Parathyroid adenoma (tissue), 2 donors: ENCODE results near the gene CCDC88A.

Experiments used
- H2AFZ ChIP-seq: fragments of 300-600 bp; sonication (generic); one replicate; pipeline ENCODE4 v1.7.0; 2017; ENCODE audit warnings: antibody characterized with exemption, mild to moderate bottlenecking
- H3K27ac ChIP-seq: fragments of 300-600 bp; sonication (generic); one replicate; pipeline ENCODE4 v1.7.0; 2017
- H3K27me3 ChIP-seq: fragments of 300-600 bp; sonication (generic); one replicate; pipeline ENCODE4 v1.7.0; 2017; ENCODE audit warnings: low read length; ENCODE audit not compliant: control insufficient read depth, insufficient read depth
- H3K36me3 ChIP-seq: fragments of 300-600 bp; sonication (generic); one replicate; pipeline ENCODE4 v1.7.0; 2017; ENCODE audit warnings: low read length; ENCODE audit not compliant: control insufficient read depth, insufficient read depth
- H3K4me1 ChIP-seq: fragments of 300-600 bp; sonication (generic); one replicate; pipeline ENCODE4 v1.7.0; 2017; ENCODE audit warnings: control low read depth
- H3K4me2 ChIP-seq: fragments of 300-600 bp; sonication (generic); one replicate; pipeline ENCODE4 v1.7.0; 2017; ENCODE audit warnings: low read length
- H3K4me3 ChIP-seq: fragments of 300-600 bp; sonication (generic); one replicate; pipeline ENCODE4 v1.7.0; 2017; ENCODE audit warnings: low read depth, low read length
- H3K79me2 ChIP-seq: fragments of 300-600 bp; sonication (generic); one replicate; pipeline ENCODE4 v1.7.0; 2017; ENCODE audit warnings: control low read depth
- H3K9ac ChIP-seq: fragments of 300-600 bp; sonication (generic); one replicate; pipeline ENCODE4 v1.7.0; 2017; ENCODE audit warnings: mild to moderate bottlenecking
- H3K9me3 ChIP-seq: fragments of 300-600 bp; sonication (generic); one replicate; pipeline ENCODE4 v1.7.0; 2017; ENCODE audit warnings: low read length; ENCODE audit not compliant: control insufficient read depth
- TF ChIP-seq, protein P1 (sequence below): fragments of 300-600 bp; sonication (generic); IDR thresholded peaks from one replicate; pipeline ENCODE4 v1.7.0; 2017; ENCODE audit warnings: antibody characterized with exemption, mild to moderate bottlenecking
- donor health status: primary hyperparathyroidism.

The CCDC88A gene

DNA sequence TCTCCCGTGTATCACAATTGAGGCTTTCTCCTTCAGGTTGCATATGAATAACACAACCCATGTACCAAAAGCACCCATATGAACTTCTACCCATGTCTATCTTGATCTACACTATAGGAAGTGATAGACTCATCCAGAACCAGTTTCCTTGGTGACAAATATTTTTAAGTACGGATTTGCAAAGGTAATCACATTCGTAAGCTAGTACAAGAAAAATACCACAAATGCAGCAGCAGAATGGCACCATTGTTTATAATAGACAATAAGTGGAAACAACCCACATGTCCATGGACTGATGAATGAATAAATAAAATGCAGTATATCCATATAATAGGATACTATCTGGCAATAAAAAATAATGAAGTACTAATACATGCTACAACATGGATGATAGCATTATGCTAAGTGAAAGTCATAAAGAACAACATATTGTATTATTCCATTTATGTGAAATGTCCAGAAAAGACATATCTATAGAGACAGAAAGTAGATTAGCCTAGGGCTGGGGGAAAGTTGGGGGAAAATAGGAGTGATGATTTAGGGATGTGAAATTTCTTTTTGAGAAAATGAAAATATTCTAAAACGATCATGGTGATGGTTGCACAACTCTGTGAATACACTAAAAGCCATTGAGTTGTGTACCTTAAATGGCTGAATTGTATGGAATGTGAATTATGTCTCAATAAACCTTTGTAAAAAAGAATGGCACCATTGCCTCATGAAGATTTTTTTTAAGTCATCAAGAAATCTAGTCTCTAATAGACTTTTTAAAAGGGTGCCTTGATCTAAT is 3.4 kb upstream of the CCDC88A start:
- no peak overlapping the region for H3K27ac ChIP-seq
- H3K36me3 ChIP-seq, result no peaks in the 10 kb centered on the region
- no peaks in the 10 kb centered on the region for H3K9me3 ChIP-seq
- H3K4me2 ChIP-seq, result no peak overlapping the region
- no peaks in the 10 kb centered on the region for H3K27me3 ChIP-seq
- H2AFZ ChIP-seq, result no peak overlapping the region
- H3K9ac ChIP-seq, result no peak overlapping the region
- TF ChIP-seq, protein P1, sequence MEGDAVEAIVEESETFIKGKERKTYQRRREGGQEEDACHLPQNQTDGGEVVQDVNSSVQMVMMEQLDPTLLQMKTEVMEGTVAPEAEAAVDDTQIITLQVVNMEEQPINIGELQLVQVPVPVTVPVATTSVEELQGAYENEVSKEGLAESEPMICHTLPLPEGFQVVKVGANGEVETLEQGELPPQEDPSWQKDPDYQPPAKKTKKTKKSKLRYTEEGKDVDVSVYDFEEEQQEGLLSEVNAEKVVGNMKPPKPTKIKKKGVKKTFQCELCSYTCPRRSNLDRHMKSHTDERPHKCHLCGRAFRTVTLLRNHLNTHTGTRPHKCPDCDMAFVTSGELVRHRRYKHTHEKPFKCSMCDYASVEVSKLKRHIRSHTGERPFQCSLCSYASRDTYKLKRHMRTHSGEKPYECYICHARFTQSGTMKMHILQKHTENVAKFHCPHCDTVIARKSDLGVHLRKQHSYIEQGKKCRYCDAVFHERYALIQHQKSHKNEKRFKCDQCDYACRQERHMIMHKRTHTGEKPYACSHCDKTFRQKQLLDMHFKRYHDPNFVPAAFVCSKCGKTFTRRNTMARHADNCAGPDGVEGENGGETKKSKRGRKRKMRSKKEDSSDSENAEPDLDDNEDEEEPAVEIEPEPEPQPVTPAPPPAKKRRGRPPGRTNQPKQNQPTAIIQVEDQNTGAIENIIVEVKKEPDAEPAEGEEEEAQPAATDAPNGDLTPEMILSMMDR, result no peak
- H3K79me2 ChIP-seq, result peaks cover 4% of the 10 kb centered on the region
- no peaks in the 10 kb centered on the region for H3K4me1 ChIP-seq
- no peak overlapping the region for H3K4me3 ChIP-seq

DNA sequence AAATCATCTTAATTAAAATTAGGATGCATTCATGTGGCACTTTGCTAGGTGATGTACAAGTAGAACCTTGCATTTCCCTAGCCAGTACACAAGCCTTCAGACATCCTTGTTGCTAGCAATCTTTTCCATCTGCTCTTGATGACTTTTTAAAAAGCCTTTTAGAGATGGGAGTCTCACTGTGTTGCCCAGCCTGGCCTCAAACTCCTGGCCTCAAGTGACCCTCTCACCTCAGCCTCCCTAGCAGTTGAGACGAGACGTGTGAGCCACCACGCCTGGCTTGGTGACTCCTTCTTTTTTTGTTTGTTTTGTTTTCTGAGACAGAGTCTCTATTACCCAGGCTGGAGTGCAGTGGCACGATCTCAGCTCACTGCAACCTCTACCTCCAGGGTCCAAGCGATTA is 1.7 kb upstream of the CCDC88A start:
- Histone ChIP-seq H3K9me3 (no peaks in the 10 kb centered on the region), H3K9ac (no peak overlapping the region), H3K27ac (no peak overlapping the region), H3K36me3 (no peaks in the 10 kb centered on the region), H3K4me3 (no peak overlapping the region), H3K4me1 (no peaks in the 10 kb centered on the region), H2AFZ (no peak overlapping the region), H3K4me2 (no peak overlapping the region), H3K79me2 (peaks cover 4% of the 10 kb centered on the region), H3K27me3 (no peaks in the 10 kb centered on the region)
- TF ChIP-seq, protein P1, result no peak

DNA sequence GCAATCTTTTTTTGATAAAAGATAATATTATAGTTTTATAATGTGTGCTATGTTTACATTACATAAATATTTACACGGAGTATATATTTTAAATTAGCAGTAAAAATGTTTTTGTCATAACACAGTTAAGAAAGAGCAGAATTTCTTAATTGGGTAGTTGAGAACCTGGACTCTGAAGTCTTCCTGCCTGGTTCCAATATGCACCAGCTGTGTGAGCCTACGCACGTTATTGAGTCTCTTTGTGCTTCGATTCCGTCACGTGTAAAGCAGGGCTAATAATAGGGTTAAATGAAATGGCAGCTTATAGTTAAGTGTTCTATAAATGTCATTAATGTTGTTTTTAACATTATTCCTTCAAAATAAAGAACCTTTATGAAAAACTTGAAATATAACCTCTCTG is 1.2 kb upstream of the CCDC88A start:
- Histone ChIP-seq H3K27me3 (no peaks in the 10 kb centered on the region), H3K4me1 (no peaks in the 10 kb centered on the region), H3K4me3 (peak overlapping the region; percentile 79), H3K9me3 (no peaks in the 10 kb centered on the region), H3K36me3 (no peaks in the 10 kb centered on the region), H2AFZ (peak overlapping the region; percentile 100), H3K27ac (no peak overlapping the region), H3K9ac (no peak overlapping the region), H3K79me2 (peaks cover 4% of the 10 kb centered on the region), H3K4me2 (no peak overlapping the region)
- TF ChIP-seq, protein P1, result no peak

DNA sequence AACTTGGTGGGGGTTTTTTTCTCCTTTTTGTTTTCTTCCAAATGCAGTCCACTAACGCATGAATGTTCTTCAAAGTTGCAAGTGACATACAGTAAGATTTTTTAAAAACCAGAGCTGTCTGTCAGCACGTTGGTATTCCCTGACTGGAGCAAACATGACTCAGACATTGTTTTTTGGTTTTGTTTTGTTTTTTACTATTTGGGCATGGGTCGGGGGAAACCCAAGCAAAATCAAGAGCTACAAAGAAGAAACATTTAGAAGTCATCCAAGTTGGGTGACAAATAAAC is 726 bp upstream of the CCDC88A start:
- Histone ChIP-seq H3K27me3 (no peaks in the 10 kb centered on the region), H3K9me3 (no peaks in the 10 kb centered on the region), H3K36me3 (no peaks in the 10 kb centered on the region), H3K4me2 (peak overlapping the region; percentile 93), H3K4me3 (peak overlapping the region; percentile 79), H3K27ac (peak overlapping the region; percentile 49), H3K4me1 (no peaks in the 10 kb centered on the region), H3K9ac (peak overlapping the region; percentile 24), H2AFZ (peak overlapping the region; percentile 100), H3K79me2 (peaks cover 4% of the 10 kb centered on the region)
- TF ChIP-seq, protein P1, result no peak

DNA sequence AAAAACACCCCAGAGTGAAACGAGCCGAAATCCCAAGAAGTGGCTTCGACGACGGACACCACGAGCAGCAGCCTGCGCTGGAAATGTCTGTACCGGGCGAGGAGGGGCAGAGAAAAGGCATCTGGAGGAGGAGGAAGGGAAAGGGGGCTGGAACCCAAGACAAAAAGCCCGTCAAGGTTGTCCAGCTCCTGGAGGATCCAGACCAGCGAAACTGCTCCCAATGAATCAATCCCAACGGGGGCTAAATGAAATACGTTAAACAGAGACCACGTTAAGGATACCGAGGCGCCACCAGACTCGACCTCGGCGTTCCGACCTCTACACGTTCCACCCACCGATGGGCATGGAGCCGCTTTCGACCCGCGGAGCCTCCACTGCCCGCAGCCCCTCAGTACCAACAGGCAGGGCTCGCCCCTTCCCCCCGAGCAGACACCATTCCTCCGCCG is 400 bp downstream of the CCDC88A start:
- Histone ChIP-seq H3K79me2 (peaks cover 4% of the 10 kb centered on the region), H3K9me3 (no peaks in the 10 kb centered on the region), H3K27ac (peak overlapping the region; percentile 71), H3K9ac (no peak overlapping the region), H3K27me3 (no peaks in the 10 kb centered on the region), H3K4me1 (no peaks in the 10 kb centered on the region), H3K4me3 (peak overlapping the region; percentile 79), H3K36me3 (no peaks in the 10 kb centered on the region), H3K4me2 (peak overlapping the region; percentile 93), H2AFZ (peak overlapping the region; percentile 100)
- TF ChIP-seq, protein P1, result no peak
